Measurements from ENCODE around the gene FNDC8.

Gene FNDC8

DNA sequence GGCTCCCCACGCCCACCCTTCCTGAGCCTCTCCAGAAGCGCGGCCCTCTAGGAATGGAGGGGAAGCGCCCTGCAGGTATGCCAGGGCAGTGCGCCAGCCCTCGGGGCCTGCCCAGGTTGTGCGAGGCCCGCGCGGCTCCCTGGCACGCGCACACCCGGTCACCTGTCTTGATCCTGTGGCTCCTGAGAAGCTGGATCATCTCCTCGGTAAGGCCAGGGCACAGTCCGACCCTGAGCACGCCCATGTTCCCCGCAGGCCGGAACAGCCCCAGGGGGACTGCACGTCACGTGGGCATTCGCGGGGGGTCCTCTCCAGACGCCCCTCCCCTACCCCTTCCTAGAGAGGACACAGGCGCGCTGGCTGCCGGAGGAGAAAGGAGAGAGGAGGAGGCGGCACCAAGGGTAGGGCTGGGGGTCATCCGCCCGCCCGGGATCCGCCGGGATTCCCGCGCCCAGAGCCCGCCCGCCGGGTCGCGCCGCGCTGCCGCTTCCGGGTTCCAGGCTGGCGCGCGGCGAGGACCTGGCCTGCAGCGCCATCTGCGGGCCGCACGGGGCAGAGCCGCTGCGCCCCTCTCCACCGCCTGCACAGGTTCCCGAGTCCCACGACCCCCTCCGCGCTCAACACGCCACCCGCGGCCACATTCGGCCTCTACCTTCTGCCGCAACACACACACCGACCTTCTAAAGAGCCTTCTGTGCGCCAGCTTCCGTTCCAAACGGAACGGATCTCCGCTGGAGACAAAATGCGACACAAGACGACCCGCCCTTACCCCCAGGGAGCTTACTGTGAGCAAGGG, 1.8 kb upstream of the FNDC8 start, which contains the start of gene RAD51D:
RAD51D (minus strand) TSS at position 491 of the 796 bp plus-strand sequence; CDS start at position 244, 247 bp downstream.
- Mint-ChIP-seq H3K27me3 (no peaks in the 10 kb centered on the region), H3K27ac (peak within 1 kb of the TSS; percentile 86), H3K4me1 (peaks cover 31% of the 10 kb centered on the region), H3K9me3 (no peaks in the 10 kb centered on the region), H3K4me3 (peak within 1 kb of the TSS; percentile 91), H3K36me3 (peaks cover 3% of the 10 kb centered on the region)

DNA sequence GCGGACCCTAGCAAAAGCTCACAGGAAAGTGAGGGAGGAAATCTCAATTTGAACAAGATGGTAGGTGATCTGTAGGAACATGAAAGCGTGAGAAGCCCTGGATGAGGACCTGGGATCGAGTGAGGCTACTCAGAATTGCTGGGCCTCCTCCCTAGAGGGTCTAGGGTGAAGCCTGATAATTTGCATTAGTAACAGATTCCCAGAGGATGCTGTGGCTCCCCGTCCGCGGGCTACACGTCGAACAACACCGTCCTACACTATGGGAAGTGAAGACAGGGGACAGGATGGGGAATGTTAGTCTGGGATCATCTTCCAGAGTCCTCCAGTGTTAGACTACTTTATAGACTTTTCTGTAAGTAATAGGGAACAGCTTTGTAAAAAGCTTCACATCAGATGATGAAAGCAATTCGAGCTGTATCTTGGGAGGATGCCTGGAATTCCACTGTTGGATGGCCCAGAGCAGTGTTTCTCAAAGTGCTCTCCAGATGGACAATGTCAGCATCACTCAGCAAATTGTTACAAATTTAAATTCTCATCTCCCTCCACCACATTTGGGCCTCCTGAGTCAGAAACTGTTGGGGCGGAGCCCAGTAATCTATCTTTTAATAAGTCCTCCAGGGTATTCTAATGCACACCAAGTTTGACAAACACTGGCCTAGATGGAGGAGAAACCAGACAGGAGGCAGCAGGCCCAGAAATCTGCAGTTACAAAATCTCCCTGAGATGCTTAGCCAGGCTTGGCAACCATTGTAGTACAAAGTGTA, 6.5 kb downstream of the FNDC8 start:
- Mint-ChIP-seq H3K36me3 (no peaks in the 10 kb centered on the region), H3K4me3 (no peak overlapping the region), H3K27ac (no peak overlapping the region), H3K9me3 (no peaks in the 10 kb centered on the region), H3K4me1 (no peaks in the 10 kb centered on the region), H3K27me3 (no peaks in the 10 kb centered on the region)

- Mint-ChIP-seq H3K4me3 (no peak overlapping the region), H3K9me3 (no peaks in the 10 kb centered on the region), H3K36me3 (peaks cover 6% of the 10 kb centered on the region), H3K27ac (no peak overlapping the region), H3K27me3 (no peaks in the 10 kb centered on the region), H3K4me1 (no peaks in the 10 kb centered on the region)
These were observed 7.9 kb downstream of the FNDC8 start for GRCh38 chr17:35129154-35129972.

- Mint-ChIP-seq H3K4me1 (no peaks in the 10 kb centered on the region), H3K36me3 (peaks cover 6% of the 10 kb centered on the region), H3K9me3 (no peaks in the 10 kb centered on the region), H3K27me3 (no peaks in the 10 kb centered on the region), H3K4me3 (no peak overlapping the region), H3K27ac (no peak overlapping the region)
These were observed 8.5 kb downstream of the FNDC8 start for GRCh38 chr17:35129973-35130351.

- Mint-ChIP-seq H3K4me1 (no peaks in the 10 kb centered on the region), H3K27ac (no peak overlapping the region), H3K4me3 (no peak overlapping the region)
These were observed 9.0 kb downstream of the FNDC8 start for GRCh38 chr17:35130392-35130791.

DNA sequence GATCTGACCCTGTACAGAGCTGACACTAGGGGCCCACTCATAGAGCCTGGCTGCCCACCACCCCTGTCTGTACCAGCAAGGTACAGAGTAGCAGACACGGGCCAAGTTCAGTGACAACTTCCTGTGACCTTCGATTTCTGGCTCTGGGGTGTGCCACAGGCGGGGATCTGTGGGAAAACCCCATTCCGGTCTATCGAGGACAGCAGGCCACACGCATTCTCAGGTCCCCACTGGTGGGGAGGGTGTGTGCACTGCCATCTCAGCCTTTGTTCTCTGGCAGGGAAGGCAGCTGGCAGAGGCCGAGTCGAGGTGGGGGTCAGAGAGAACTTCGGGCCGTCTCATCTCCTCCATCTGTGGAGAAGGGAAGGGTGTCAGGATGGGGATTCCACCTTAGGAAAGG, 10.7 kb downstream of the FNDC8 start:
- no peak overlapping the region for H3K4me3 Mint-ChIP-seq
- H3K9me3 Mint-ChIP-seq, result no peaks in the 10 kb centered on the region
- peaks cover 9% of the 10 kb centered on the region for H3K36me3 Mint-ChIP-seq
- no peak overlapping the region for H3K27ac Mint-ChIP-seq
- H3K4me1 Mint-ChIP-seq, result no peaks in the 10 kb centered on the region
- H3K27me3 Mint-ChIP-seq, result no peaks in the 10 kb centered on the region

More at GRCh38 chr17:35130392-35130791, 9.0 kb downstream of the FNDC8 start:
- Mint-ChIP-seq H3K27me3 (no peaks in the 10 kb centered on the region), H3K9me3 (no peaks in the 10 kb centered on the region), H3K36me3 (peaks cover 6% of the 10 kb centered on the region)

DNA sequence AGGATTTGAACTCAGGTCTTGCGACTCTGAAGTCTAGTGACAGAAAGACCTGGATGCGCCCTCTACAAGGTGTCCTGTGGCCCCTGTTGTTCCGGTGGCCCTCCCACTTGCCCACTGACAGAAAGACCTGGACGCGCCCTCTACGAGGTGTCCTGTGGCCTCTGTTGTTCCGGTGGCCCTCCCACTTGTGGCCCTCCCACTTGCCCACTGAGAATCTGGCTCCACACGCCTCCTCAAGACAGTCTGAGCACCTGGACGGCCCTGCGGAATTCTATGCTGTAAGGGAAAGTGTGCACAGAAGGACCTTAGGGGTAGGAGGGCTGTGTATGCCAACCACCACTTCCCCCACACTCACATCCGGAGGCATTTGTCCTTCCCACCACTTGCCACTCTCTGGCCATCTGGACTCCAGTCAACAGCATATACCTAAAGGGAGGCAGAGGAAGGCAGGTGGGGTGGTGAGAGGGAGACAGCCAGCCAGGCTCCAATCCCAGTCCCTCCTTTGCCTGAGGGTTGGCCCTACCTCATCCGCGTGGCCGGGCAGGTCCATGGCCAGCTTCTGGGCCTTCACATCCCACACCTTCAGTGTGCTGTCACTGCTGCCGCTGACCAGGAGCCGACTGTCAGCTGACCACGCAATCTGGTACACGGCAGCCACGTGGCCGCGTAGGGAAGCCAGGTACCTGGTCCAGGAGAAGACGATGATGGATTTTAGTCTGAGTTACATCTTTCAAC, 11.6 kb downstream of the FNDC8 start:
- no peaks in the 10 kb centered on the region for H3K9me3 Mint-ChIP-seq
- no peak overlapping the region for H3K4me3 Mint-ChIP-seq
- peaks cover 9% of the 10 kb centered on the region for H3K36me3 Mint-ChIP-seq
- H3K4me1 Mint-ChIP-seq, result no peaks in the 10 kb centered on the region
- H3K27ac Mint-ChIP-seq, result no peak overlapping the region
- no peaks in the 10 kb centered on the region for H3K27me3 Mint-ChIP-seq

GRCh38 chr17:35135322-35135721, 13.9 kb downstream of the FNDC8 start:
- peaks cover 9% of the 10 kb centered on the region for H3K36me3 Mint-ChIP-seq
- no peak overlapping the region for H3K4me3 Mint-ChIP-seq
- no peaks in the 10 kb centered on the region for H3K27me3 Mint-ChIP-seq
- no peak overlapping the region for H3K27ac Mint-ChIP-seq
- H3K9me3 Mint-ChIP-seq, result no peaks in the 10 kb centered on the region
- H3K4me1 Mint-ChIP-seq, result peaks cover under 1% of the 10 kb centered on the region

DNA sequence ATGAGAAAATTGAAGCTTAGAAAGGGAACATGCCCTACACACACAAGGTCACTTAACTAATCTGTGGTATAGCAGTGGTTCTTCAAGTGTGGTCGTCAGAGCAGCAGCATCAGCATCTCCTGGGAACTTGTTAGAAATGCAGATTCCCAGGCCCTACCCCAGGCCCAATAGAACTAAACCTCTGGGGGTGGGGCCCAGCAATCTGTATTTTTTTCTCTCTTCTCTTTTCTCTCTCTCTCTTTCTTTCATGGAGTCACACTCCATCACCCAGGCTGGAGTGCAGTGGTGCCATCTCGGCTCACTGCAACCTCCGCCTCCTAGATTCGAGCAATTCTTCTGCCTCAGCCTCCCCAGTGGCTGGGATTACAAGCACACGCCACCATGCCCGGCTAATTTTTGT, 16.8 kb downstream of the FNDC8 start:
- peaks cover 10% of the 10 kb centered on the region for H3K4me1 Mint-ChIP-seq
- no peaks in the 10 kb centered on the region for H3K9me3 Mint-ChIP-seq
- no peaks in the 10 kb centered on the region for H3K27me3 Mint-ChIP-seq
- H3K4me3 Mint-ChIP-seq, result no peak overlapping the region
- H3K27ac Mint-ChIP-seq, result peak overlapping the region; percentile 86
- H3K36me3 Mint-ChIP-seq, result peaks cover 11% of the 10 kb centered on the region

- Mint-ChIP-seq H3K4me3 (peak within 1 kb of the TSS; percentile 88), H3K36me3 (peaks cover 2% of the 10 kb centered on the region), H3K9me3 (no peaks in the 10 kb centered on the region), H3K27me3 (no peaks in the 10 kb centered on the region), H3K27ac (peak within 1 kb of the TSS; percentile 79), H3K4me1 (peaks cover 10% of the 10 kb centered on the region)
These were observed 20.5 kb downstream of the FNDC8 start, which contains the start of gene NLE1 for GRCh38 chr17:35141681-35142466. NLE1 (minus strand) TSS chr17:35142303; CDS start chr17:35142275, 28 bp downstream.

DNA sequence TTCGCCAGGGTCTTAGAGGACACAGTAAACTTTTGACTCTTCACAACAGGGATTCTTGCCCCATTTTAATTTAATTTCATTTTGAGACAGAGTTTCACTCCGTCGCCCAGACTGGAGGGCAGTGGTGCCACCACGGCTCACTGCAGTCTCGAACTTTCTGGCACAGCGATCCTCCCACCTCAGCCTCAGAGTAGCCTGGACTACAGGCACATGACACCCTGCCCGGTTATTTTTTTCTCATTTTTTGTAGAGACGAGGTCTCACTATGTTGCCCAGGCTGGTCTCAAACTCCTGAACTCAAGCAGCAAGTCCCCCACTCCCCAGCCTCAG, 21.0 kb downstream of the FNDC8 start:
- peaks cover 2% of the 10 kb centered on the region for H3K36me3 Mint-ChIP-seq
- H3K27me3 Mint-ChIP-seq, result no peaks in the 10 kb centered on the region
- peaks cover 10% of the 10 kb centered on the region for H3K4me1 Mint-ChIP-seq
- peak overlapping the region; percentile 88 for H3K4me3 Mint-ChIP-seq
- peak overlapping the region; percentile 79 for H3K27ac Mint-ChIP-seq
- H3K9me3 Mint-ChIP-seq, result no peaks in the 10 kb centered on the region

DNA sequence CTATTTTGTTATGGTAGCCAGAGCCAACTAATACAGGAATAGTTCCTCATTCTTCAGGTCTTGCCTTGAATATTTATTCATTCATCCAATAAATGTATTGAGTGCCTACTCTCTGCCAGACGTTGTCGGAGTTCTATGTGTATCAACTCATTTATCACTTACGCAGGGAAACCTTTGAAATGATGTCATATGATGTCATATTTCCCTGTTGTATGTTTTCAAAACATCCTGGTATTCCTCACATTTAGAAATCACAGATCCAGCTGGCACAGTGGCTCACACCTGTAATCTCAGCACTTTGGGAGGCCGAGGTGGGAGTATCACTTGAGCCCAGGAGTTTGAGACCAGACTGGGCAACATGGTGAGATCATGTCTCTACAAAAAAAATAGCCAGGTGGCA, 23.4 kb downstream of the FNDC8 start:
- H3K4me1 Mint-ChIP-seq, result peaks cover 10% of the 10 kb centered on the region
- no peaks in the 10 kb centered on the region for H3K27me3 Mint-ChIP-seq
- peaks cover 2% of the 10 kb centered on the region for H3K36me3 Mint-ChIP-seq
- no peaks in the 10 kb centered on the region for H3K9me3 Mint-ChIP-seq
- no peak overlapping the region for H3K27ac Mint-ChIP-seq
- no peak overlapping the region for H3K4me3 Mint-ChIP-seq

DNA sequence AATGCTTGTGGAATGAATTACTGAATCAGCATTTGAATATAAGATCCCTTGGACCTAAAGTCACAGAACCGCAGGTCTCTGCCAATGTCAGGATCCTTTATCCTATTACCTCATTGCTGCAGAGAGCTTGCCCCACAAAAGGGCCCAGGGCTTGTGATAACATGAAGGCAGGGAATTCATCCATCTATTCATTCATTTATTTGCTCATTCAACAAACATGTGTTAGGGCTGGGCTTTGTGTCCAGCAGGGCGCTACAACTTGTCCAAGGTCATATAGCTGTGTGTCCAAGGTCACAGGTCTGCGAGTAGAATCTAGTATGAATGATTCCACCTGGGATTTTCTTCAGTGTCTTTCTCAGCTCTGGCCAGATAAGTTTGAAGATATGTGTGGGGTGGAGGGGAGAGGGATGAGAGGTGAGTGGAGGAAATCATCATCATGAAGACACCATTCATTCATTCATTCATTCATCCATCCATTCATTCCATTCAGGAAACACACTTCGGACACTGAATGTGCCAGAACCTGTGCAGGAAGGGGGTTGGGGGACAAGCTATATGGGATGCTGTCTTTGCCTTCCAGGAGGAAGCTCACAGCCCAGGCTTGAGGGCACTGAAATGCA, 24.9 kb downstream of the FNDC8 start:
- H3K36me3 Mint-ChIP-seq, result no peaks in the 10 kb centered on the region
- no peak overlapping the region for H3K27ac Mint-ChIP-seq
- peaks cover 4% of the 10 kb centered on the region for H3K4me1 Mint-ChIP-seq
- no peaks in the 10 kb centered on the region for H3K9me3 Mint-ChIP-seq
- H3K4me3 Mint-ChIP-seq, result no peak overlapping the region
- H3K27me3 Mint-ChIP-seq, result no peaks in the 10 kb centered on the region

DNA sequence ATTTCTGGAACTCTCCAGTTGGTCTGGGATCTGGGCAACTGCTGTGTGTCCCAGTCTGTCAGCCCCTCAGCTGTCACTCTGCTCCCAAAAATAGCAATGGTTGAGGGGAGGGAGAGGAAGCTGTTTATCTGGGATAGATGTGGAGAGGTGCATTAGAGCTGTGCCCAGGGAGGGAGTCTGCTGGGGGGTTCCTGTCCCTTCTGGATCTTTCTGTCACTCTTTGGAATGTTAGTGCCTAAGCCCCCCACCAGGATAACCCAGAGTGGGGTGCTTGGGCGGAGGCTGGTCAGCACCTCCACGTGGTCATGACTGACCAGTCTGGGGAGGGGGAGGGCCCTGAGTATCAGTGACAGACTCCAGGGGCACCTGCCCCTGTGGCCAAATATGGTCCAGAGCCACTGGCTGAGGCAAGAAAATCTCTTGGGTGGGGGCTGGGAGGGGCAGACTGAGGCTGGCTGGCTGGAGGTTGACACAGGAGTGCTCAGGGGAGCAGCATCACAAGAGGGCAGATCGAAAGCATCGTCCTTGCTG, 26.0 kb downstream of the FNDC8 start, which contains the start of gene UNC45B:
UNC45B (plus strand) TSS at position 443 of the 531 bp plus-strand sequence. CDS start 447 bp downstream, outside the sequence.
- Mint-ChIP-seq H3K36me3 (no peaks in the 10 kb centered on the region), H3K9me3 (no peaks in the 10 kb centered on the region), H3K27ac (no peak within 1 kb of the TSS), H3K4me1 (peaks cover under 1% of the 10 kb centered on the region), H3K4me3 (no peak within 1 kb of the TSS), H3K27me3 (no peaks in the 10 kb centered on the region)

Data from activated naive CD4-positive, alpha-beta T cell treated with anti-CD3 and anti-CD28 coated beads, Interleukin-2, amount 50 U/mL, for 24 hours (primary cell).